DMS53 treated with DMSO at 0.1 percent for 48 hours (cell line): ENCODE data around the gene TPI1.
"Not testable (repeated sequence)": the region's sequence is repeated elsewhere in the genome, so short reads cannot be mapped to it uniquely, and the experiment has no call there.

Experiments used
- DNase-seq: peaks from one replicate; lab custom pipeline; 2025; ENCODE audit not compliant: unreplicated experiment; lab: John Stamatoyannopoulos, UW

Gene TPI1

DNA sequence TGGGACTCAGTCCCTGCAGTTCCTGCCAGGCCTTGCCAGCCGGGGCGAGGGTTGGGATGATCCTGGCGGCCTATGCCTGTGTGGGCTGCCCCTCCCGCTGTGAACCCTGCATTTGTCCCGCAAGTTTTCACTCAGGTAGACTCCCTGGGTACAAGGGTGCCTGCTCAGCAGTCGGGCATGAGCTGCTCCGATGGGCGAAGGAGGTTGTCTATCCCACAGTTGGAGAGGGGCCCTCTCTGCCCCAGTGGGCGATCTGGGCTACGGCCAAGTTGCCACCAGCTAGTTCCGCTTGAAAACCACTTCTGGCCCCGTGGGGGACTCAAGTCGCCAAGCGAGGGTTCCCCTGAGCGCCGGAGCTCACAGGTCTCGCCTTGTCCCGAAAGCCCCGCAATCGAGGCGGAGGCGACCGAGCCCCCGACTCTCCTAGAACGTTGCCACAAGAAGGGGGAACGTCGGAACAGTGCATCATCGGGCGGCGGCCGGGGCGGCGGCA, 365 bp upstream of the TPI1 start:
- DNase-seq = peak; percentile 60

DNA sequence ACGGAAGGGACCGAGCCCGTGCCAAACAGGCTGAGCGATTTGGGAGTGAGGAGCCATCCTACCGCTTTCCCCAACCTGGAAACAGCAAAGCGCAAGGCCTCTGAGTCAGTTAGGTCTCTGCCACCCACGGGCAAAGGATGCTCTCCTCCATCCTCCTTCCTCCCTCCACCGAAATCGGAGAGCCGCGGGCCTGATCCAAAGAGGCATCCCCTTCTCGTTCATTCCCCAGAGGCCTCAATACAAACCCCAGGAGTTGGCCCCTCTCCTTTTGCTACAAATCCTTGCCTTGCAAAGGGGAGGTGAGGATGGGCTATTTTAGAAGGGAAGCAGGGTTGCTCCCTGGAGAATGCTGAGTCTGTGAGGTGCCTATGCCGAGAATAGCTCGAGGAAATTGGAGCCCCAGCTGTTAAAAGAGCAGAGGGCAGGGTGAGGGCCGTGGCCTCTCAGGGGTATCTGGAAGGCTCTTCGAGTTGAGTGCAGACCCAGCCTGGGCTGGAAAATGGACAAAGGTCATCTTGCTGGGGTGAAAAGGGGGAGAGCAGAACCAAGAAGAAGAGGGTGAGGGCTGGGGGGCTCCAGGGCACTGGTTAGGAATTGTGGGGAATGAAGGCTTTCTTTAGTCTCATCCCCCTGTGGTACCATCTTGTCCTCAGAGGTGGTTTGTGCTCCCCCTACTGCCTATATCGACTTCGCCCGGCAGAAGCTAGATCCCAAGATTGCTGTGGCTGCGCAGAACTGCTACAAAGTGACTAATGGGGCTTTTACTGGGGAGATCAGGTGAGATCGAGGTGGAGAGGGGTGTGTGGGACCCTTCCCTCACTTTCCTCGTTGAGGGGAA, 1.1 kb downstream of the TPI1 start:
- peak; percentile 47 for DNase-seq

DNA sequence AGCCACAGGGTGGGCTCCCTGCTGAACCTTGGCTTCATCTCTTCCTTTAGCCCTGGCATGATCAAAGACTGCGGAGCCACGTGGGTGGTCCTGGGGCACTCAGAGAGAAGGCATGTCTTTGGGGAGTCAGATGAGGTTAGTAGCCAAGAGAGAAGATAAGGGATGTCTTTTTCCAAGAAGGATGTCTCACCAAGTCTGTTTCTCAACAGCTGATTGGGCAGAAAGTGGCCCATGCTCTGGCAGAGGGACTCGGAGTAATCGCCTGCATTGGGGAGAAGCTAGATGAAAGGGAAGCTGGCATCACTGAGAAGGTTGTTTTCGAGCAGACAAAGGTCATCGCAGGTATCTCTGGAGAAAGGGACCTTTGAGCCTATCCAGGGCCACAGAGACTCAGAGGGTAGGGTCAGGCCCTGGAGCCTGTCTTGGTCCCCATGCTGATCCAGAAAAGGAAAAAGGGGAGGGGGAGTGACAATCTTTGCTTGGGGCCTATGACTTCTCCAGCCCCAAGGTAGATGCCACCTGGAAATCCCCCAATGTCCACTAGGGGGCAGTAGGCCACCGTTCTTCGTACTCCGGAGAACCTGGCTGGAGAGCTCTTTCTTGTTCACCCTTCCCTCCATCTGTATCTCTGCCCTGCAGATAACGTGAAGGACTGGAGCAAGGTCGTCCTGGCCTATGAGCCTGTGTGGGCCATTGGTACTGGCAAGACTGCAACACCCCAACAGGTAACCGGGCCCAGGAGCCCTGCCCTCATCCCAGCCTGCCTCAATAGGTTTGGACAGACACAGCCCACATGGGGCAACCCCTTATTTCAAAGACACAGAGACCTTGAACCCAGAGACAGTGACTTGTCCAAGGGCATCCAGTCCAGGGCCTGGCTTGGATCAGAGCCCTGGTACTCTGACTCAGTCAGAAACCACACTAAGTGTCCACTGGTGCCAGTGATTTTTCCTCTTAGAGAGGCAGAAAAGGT, 2.0 kb downstream of the TPI1 start:
- peak; percentile 92 for DNase-seq

DNA sequence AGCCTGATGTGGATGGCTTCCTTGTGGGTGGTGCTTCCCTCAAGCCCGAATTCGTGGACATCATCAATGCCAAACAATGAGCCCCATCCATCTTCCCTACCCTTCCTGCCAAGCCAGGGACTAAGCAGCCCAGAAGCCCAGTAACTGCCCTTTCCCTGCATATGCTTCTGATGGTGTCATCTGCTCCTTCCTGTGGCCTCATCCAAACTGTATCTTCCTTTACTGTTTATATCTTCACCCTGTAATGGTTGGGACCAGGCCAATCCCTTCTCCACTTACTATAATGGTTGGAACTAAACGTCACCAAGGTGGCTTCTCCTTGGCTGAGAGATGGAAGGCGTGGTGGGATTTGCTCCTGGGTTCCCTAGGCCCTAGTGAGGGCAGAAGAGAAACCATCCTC, 3.0 kb downstream of the TPI1 start:
- not testable (repeated sequence) for DNase-seq

DNA sequence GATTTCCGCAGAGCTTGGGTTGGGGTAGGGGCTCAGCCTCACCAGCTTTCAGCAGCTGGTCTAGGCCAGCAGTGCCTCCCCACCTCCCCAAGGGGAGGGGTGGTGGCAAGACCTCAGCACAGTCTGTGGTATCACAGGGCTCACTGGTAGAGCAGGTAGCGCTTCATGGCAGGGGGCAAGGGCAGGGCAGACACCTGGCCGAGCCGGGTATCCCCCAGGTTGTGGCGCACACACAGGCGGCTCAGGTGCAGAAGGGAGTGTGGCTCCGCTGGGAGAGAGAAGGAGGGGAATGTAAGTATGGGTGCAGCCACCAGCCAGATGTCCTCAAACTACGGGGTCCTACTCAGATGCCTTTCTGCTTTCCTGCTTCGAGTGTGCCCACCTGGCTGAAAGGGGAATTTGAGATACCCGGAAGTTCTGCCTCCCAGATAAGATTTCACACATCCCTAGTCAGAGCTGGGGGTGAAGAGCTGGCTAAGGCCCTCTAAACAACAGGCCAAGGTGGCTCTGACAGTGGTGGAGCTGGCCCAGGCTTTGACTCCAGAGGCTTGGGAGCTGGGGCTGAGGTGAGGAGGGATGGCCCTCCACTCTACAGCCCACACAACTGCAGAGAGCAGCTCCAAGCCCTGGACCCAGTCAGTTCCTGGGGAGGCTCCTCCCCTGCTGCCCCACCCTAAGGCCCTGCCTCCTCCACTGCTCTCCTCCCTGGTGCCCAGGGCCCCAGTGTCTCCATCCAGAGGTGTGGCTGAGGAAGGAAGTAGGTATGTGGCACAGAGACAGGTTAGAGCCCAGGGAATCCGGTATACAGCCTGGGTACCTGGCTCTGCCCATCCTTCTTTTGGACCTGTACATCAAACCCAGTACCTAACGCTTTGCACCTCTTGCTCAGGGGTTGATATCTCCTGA, 4.0 kb downstream of the TPI1 start:
- peak; percentile 55 for DNase-seq

DNA sequence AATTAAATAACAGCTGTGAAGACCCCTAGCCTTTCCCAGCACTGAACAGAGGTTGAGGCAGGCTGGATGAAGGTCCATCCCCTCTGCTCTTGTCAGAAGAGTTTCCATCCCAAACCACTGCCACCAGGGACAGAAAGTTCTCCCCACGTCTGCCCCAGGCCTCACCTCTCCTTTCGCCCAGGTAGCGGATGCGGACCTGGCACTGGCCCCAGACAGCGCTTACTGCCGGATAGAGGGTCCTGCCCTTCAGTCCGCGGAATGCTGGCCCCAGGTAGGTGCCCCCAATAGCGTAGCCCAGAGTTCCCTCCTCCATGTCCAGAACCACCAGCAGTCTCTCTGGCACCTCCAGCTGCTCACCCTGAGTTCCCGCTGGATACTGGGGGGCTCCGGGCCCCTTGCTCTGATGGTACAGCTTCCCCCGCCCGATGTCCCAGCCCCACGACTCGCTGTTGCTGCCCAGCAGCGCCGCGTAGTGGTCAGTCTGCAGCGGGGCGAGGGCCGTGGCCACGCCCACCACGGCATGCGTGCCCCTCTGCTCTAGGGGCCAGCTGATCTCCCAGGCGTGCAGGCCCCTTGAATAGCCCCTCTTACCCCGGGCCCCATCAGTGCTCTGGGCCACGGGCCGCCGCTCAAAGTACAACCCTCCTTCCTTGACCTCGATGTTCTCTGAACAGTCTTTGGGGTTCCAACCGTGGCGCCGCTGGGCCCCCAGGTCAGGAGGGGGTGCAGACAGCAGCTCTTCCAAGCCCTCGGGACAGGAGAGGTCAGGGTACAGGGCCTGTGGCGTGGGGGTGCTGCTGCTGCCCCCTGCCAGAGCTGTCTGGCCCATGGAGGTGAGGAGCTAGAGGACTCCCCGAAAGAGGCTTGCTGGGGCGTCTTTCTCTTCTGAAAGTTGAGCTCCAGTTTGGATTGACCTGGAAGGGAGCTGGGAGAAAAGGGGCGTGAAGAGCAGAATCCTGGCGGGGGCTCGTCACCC, 5.0 kb downstream of the TPI1 start:
- peak; percentile 81 for DNase-seq

DNA sequence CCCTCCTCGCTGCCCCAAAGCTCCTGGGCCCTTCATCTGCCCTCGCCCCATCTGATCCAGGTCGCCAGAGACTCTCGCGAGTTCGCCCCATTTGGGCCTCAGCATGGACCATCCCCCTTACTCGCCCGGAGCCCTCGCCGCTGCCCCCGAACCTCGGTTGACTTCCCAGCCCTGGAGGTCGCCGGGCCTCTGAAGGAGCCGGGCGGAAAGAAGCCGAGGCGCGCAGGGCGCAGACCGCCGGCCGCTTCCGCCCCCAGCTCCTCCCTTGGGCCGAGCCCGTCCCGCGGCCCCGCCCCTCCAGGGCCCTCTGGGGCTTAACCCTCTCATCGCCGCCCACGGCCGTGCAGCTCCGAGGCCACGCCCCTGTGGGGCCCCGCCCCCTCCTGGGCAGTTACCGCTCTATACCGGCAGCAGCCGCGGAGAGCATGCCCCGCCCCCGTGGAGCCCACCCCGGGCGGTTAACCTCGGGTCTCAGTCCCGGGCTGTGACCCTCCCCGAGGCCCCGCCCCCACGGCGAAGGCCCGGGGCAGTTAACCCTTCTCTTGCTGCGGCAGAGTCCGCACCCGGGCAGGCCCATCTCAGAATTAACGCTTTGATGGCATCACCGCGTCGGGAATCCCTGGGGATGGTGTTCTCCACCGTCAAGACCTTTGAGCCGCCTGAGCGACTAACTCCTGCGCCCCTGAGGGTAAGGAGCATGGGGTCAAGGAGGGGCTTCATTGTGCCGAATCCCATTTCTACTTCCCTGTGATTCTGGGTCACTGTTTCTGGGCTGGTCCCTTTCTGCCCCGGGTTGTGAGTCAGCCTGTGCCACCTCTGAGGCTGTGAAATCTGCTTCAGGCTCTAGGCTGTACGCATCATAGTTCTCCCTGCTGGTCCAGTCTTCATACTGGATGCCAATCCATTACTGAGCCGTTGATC, 6.0 kb downstream of the TPI1 start, which contains the start of gene SPSB2:
Gene SPSB2 (minus strand): TSS at position 210 of the 921 bp plus-strand sequence. CDS start 402 bp downstream, outside the sequence.
- peak; percentile 99 for DNase-seq

DNA sequence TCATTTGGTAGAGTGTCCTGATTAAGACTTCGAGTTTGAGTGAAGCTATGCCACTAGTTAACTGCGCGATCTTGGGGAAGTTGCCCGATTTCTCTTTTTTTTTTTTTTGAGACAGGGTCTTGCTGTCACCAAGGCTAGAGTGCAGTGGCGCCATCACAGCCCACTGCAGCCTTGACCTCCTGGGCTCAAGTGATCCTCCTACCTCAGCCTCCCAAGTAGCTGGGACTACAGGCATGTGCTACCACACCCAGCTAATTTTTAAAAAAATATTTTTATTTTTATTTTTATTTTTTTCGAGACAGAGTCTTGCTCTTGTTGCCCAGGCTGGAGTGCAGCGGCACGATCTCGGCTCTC, 6.7 kb downstream of the TPI1 start:
- not testable (repeated sequence) for DNase-seq

DNA sequence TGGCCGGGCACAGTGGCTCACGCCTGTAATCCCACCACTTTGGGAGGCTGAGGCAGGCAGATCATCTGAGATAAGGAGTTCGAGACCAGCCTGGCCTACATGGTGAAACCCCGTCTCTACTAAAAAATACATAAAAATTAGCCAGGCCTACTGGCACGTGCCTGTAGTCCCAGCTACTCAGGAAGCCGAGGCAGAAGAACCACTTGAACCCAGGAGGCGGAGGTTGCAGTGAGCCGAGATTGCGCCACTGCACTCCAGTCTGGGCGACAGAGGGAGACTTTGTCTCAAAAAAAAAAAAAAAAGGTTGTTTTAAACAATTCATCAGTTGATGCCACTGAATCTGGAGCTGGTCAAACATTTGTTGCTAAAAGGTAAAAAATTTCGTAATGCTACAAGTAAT, 12.5 kb downstream of the TPI1 start:
- not testable (repeated sequence) for DNase-seq

DNA sequence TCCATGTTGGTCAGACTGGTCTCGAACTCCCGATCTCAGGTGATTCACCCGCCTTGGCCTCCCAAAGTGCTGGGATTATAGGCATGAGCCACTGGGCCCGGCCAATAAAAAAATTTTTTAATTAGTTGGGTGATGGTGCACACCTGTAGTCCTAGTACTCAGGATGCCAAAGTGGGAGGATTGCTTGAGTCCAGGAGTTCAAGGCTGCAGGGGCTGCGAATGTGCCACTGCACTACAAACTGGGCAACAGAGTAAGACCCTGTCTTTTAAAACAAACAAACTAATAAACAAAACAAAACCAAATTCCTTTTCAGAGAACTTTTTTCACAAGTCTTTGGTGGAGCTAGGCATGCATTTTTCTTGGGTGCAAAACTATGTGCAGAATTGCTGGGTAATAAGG, 15.9 kb downstream of the TPI1 start:
- DNase-seq = no peak

DNA sequence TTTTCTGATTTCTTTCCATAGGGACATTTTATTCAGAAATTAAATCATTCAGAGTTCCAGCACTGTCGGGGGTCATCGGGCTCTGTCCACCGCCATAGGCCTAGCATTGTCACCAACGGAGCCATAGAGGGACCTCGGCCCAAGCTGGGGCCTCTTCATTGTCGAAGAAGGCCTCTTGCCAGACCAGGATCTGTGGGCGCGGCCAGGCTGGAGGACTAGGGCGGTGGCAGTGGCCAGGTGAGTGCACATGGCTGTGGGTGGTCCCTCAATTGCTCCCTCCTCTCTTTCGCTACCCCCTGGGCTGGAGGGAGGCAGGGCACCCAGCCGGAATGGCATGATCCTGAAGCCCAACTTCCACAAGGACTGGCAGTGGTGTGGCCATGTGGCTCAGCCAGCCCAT, 16.4 kb downstream of the TPI1 start:
- DNase-seq = no peak

DNA sequence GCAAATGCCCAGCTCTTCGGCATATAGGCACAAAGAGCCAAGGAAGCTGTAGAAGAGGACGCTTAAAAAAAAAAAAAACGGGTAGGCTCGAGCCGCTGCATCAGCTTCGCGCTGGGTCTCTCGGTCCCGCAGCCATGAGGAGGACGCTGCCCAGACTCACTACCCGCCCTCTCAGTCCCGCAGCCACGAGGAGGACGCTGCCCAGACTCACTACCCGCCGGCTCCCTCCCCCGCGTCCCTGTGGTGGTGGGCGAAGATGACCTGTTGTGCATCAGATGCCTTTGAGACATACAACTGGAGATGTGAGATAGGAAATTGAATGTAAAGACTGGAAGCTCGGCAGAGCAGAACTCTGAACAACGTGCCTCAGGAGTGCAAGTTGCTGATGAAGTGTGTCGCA, 17.2 kb downstream of the TPI1 start:
- DNase-seq = no peak

DNA sequence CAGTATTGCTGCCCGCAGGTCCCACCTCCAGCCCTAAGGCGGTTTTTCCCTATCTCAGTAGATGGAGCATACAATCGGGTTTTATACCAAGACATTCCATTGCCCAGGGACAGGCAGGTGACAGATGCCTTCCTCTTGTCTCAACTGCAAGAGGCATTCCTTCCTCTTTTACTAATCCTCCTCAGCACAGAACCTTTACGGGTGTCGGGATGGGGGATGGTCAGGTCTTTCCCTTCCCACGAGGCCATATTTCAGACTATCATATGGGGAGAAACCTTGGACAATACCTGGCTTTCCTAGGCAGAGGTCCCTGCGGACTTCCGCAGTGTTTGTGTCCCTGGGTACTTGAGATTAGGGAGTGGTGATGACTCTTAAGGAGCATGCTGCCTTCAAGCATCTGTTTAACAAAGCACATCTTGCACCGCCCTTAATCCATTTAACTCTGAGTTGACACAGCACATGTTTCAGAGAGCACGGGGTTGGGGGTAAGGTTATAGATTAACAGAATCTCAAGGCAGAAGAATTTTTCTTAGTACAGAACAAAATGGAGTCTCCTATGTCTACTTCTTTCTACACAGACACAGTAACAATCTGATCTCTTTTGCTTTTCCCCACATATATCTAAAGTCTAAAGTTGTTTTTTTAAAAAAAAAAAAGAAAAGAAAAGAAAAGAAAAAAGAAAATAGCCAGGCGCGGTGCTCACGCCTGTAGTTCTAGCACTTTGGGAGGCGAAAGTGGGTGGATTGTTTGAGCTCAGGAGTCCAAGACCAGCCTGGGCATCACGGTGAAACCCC, 19.1 kb downstream of the TPI1 start:
- DNase-seq = not testable (repeated sequence)

DNA sequence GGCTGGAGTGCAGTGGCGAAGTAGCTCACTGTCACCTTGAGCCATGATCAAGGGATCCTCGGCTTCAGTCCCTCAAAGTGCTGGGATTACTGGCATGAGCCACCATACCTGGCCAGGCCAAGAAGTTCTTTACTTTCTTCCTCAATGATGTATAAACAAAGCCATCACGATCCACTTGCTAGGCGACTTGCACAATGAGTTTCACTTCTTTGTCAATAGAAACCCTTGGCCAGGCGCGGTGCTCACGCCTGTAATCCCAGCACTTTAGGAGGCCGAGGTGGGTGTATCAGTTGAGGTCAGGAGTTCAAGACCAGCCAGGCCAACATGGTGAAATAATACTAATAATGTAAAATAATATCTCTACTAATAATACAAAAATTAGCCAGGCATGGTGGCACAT, 20.1 kb downstream of the TPI1 start:
- DNase-seq = no peak

DNA sequence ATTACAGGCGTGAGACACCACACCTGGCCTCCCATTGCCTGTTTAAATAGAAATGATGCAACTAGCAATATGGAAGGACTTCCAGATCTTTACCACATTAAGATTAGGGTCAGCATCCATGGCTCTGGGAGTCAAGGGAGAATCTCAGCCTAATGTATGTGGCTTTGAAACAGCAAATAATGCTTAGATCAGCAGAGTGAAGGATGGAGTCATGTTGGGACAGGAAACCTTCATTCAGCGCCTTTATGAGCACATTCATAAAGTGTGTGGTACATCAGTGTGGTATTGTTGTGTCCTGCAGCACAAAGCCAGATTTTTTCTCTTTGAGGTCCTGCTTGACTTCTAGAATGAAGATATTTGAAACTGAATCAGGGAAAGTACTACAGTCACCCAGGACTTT, 21.0 kb downstream of the TPI1 start:
- DNase-seq = no peak

DNA sequence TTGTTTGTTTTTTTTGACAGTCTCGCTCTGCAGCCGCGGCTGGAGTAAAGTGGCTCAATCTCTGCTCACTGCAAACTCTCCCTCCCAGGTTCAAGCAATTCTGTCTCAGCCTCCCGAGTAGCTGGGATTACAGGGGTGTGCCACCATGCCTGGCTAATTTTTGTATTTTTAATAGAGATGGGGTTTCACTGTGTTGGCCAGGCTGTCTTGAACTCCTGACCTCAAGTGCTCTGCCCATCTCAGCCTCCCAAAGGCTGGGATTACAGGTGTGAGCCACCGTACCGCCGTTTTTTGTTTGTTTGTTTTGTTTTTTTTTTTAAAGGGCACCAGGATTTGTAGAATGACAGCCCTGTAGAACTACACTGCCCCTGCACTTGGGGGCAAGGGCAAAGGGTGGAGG, 21.5 kb downstream of the TPI1 start:
- DNase-seq = not testable (repeated sequence)

DNA sequence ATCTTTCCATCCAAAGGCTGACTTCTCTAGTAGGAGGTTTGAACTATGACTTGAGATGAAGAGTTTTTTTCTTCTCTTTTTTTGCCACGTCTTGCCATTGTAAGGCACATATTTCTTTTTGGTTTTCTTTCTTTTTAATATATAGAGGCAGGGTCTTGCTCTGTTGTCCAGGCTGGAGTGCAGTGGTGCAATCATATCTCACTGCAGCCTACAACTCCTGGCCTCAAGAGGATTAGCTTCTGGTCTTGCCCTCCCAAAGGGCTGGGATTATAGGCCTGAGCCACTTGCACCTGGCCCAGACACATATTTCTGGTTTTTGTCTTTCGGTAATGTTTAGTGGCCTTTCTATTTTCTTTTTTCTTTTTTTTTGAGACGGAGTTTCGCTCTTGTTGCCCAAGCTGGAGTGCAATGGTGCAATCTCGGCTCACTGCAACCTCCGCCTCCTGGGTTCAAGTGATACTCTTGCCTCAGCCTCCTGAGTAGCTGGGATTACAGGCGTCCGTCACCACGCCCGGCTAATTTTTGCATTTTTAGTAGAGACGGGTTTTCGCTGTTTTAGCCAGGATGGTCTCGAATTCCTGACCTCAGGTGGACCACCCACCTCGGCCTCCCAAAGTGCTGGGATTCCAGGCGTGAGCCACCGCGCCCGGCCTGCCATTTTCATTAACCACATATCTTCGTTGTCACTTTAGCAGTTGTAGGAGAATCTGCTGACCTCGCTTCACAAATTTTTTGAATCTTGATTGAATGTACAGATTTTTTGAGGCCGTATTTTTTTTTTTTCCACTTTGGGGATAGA, 22.6 kb downstream of the TPI1 start:
- DNase-seq = not testable (repeated sequence)
